K562 (cell line): ENCODE measurements around the gene FGF22. TPM values are rescaled to one million over a fixed set of nuclear protein-coding genes. Genes with fewer than 3 reads are reported as not detected.
A peak's percentile ranks its signal among the peaks of the same experiment; 100 is the strongest.

Experiments
- ATAC-seq: fragments of 200-7000 bp; cut with Tn5 transposase; 3 replicates; pipeline ENCODE4 v1.9.1; 2020; ENCODE audit warnings: moderate library complexity
- BruUV-seq: library from RNA; stranded (reverse); fragments of 400-500 nt; replicated peaks from 2 replicates; lab custom pipeline; 2021; lab: Mats Ljungman, UMichigan
- CTCF ChIA-PET: fragments of 300-600 bp; formaldehyde crosslinking; extraction: SDS; loops from one replicate; lab custom pipeline; 2021; ENCODE audit warnings: low intra/inter-chr PET ratio; lab: Yijun Ruan, JAX
- POLR2A ChIA-PET: fragments of 300-600, 350-650 bp; sonication (Branson Sonifier 250); formaldehyde crosslinking; extraction: SDS; loops from one replicate; lab custom pipeline; 2021; ENCODE audit warnings: antibody characterized with exemption, inconsistent platforms; lab: Yijun Ruan, JAX
- DNase-seq, 4 experiments: peaks; one replicate each; pipeline versions ENCODE4 v3.0.0 to v3.0.0-alpha.2; 2011 to 2018; ENCODE audit warnings: low spot score in 3 of 4, mixed read lengths in 3 of 4; ENCODE audit errors: extremely low read depth in 1 of 4
- FAIRE-seq: peaks from 2 replicates; lab custom pipeline; 2011; peaks lifted over from hg19 to GRCh38; lab: Jason Lieb, UNC
- H2AFZ ChIP-seq: 2 replicates; pipeline ENCODE4 v1.6.0; 2011; ENCODE audit warnings: low read depth, low read length, control low read depth, inconsistent platforms
- H3K27ac ChIP-seq: fragments of 200-600 bp; 3 replicates; pipeline ENCODE4 v1.8.0; 2011; ENCODE audit warnings: low read depth, mild to moderate bottlenecking, control low read depth, inconsistent platforms, low read length, moderate library complexity, mixed read lengths; ENCODE audit errors: extremely low read depth
- H3K27me3 ChIP-seq, 2 experiments: fragments of 300-600 bp in 1 of 2; 2 replicates in 1 of 2; 3 replicates in 1 of 2; pipeline versions ENCODE4 v1.6.0 to v1.8.0; 2011; ENCODE audit warnings: inconsistent platforms in 2 of 2, low read length in 2 of 2, mild to moderate bottlenecking in 1 of 2, mixed read lengths in 1 of 2, moderate library complexity in 1 of 2; ENCODE audit not compliant: control insufficient read depth in 2 of 2, insufficient read depth in 2 of 2
- H3K36me3 ChIP-seq: fragments of 300-600 bp; 3 replicates; pipeline ENCODE4 v1.8.0; 2011; ENCODE audit warnings: mild to moderate bottlenecking, low read length, inconsistent platforms; ENCODE audit not compliant: control insufficient read depth, insufficient read depth
- H3K4me1 ChIP-seq, 2 experiments: fragments of 200-600 bp in 1 of 2; replicated peaks in 1 of 2; 2 replicates in 1 of 2; 3 replicates in 1 of 2; pipeline versions ENCODE4 v1.5.1 to v1.8.0; 2011; ENCODE audit warnings: inconsistent platforms in 2 of 2, low read length in 2 of 2, mild to moderate bottlenecking in 1 of 2, mixed read lengths in 1 of 2, moderate library complexity in 1 of 2; ENCODE audit not compliant: control insufficient read depth in 2 of 2, insufficient read depth in 2 of 2
- H3K4me2 ChIP-seq: 2 replicates; pipeline ENCODE4 v1.6.1; 2011; ENCODE audit warnings: low read length, control low read depth, inconsistent platforms, mixed read lengths; ENCODE audit not compliant: insufficient read depth
- H3K4me3 ChIP-seq: fragments of 200-600 bp; sonication (generic), shearing (Covaris generic); 2 replicates; pipeline ENCODE4 v1.5.1; 2016; ENCODE audit warnings: control low read depth, inconsistent platforms
- H3K79me2 ChIP-seq: fragments of 200-600 bp; 3 replicates; pipeline ENCODE4 v1.8.0; 2011; ENCODE audit warnings: low read length, inconsistent platforms; ENCODE audit not compliant: control insufficient read depth, insufficient read depth
- H3K9ac ChIP-seq, 2 experiments: 2 replicates each; pipeline versions ENCODE4 v1.6.0 to v1.6.1; 2011; ENCODE audit warnings: low read depth in 2 of 2, low read length in 2 of 2, control low read depth in 1 of 2, inconsistent platforms in 1 of 2, mild to moderate bottlenecking in 1 of 2, mixed read lengths in 1 of 2; ENCODE audit not compliant: insufficient read depth in 1 of 2
- H3K9me1 ChIP-seq: one replicate; pipeline ENCODE4 v1.6.0; 2011; ENCODE audit warnings: inconsistent platforms, mild to moderate bottlenecking, low read length, moderate library complexity; ENCODE audit not compliant: control insufficient read depth, insufficient read depth
- H3K9me3 ChIP-seq: replicated peaks from 2 replicates; pipeline ENCODE4 v1.5.1; 2011; ENCODE audit warnings: low read depth, low read length, inconsistent platforms; ENCODE audit not compliant: control insufficient read depth, insufficient read depth
- H4K20me1 ChIP-seq: replicated peaks from 2 replicates; pipeline ENCODE4 v1.6.1; 2011; ENCODE audit warnings: low read length, inconsistent platforms, mixed read lengths; ENCODE audit not compliant: control insufficient read depth, insufficient read depth
- FOXM1 ChIP-seq, 2 experiments: fragments of 450-650 bp in 1 of 2; sonication (generic) in 1 of 2; formaldehyde crosslinking in 1 of 2; IDR thresholded peaks; 2 replicates each; pipeline versions ENCODE4 v1.6.1 to v1.9.0; 2017 to 2022; ENCODE audit warnings: low read depth in 2 of 2, mild to moderate bottlenecking in 2 of 2, missing genetic modification reagents in 1 of 2, moderate library complexity in 1 of 2
- NEUROD1 ChIP-seq: fragments of 150-350 bp; IDR thresholded peaks from 2 replicates; pipeline ENCODE4 v1.6.1; 2014; ENCODE audit warnings: borderline replicate concordance, low read length, low read depth; ENCODE audit not compliant: partially characterized antibody
- NR2C1 ChIP-seq, 2 experiments: fragments of 450-650 bp; IDR thresholded peaks; 2 replicates each; pipeline ENCODE4 v1.6.1; 2017; ENCODE audit warnings: mild to moderate bottlenecking in 2 of 2, antibody characterized with exemption in 1 of 2, inconsistent platforms in 1 of 2, missing compliant biosample characterization in 1 of 2, missing genetic modification characterization in 1 of 2
- NR4A1 ChIP-seq, 2 experiments: fragments of 250-450 bp in 1 of 2; fragments of 450-650 bp in 1 of 2; sonication (Bioruptor Pico) in 1 of 2; IDR thresholded peaks; 2 replicates each; pipeline versions ENCODE4 v1.4.0 to v1.6.1; 2016 to 2020; ENCODE audit warnings: mild to moderate bottlenecking in 2 of 2, missing compliant biosample characterization in 1 of 2, missing genetic modification characterization in 1 of 2, moderate library complexity in 1 of 2
- RB1 ChIP-seq: fragments of 450-650 bp; IDR thresholded peaks from 2 replicates; pipeline ENCODE4 v1.6.1; 2017; ENCODE audit warnings: low read depth, mild to moderate bottlenecking
- RBFOX2 ChIP-seq: fragments of 200-400 bp; formaldehyde crosslinking; IDR thresholded peaks from 2 replicates; pipeline ENCODE4 v1.6.1; 2017; ENCODE audit warnings: low read depth, mild to moderate bottlenecking, low read length, moderate library complexity
- RBM39 ChIP-seq: fragments of 200-400 bp; formaldehyde crosslinking; optimal IDR thresholded peaks from 2 replicates; pipeline ENCODE3; 2018; ENCODE audit warnings: low read depth, low read length
- SRSF7 ChIP-seq: fragments of 200-400 bp; formaldehyde crosslinking; optimal IDR thresholded peaks from 2 replicates; pipeline ENCODE3; 2017; ENCODE audit warnings: mild to moderate bottlenecking, low read depth, low read length
- WGBS: fragments of 100-300 bp; shearing (Covaris generic); methylation state at CpG from one replicate; pipeline ENCODE4 v1.1.6; 2016; ENCODE audit warnings: low coverage, mixed read lengths; ENCODE audit not compliant: insufficient coverage; ENCODE audit errors: missing lambda C conversion rate; 5-methylcytosine and 5-hydroxymethylcytosine counted together
- in situ Hi-C: fragments of 300-500 bp; cut with MboI; formaldehyde crosslinking; loops from 4 replicates; pipeline ENCODE4 v1.15.0; 2018; ENCODE audit warnings: inconsistent platforms, mixed read lengths
- intact Hi-C: fragments of 100-400 bp; cut with micrococcal nuclease; formaldehyde crosslinking; loops from 2 replicates; pipeline ENCODE4 v1.14.2; 2022
- polyA plus RNA-seq, 8 experiments: library from polyadenylated mRNA; depleted of rRNA in 4 of 8; stranded (reverse) in 5 of 8; unstranded in 3 of 8; fragments of >200 nt; fragmentation: Nextera tagmentation in 2 of 8; fragmentation: Illumina TruSeq in 1 of 8; extraction: Ambion mirVana in 2 of 8; extraction: Trizol in 1 of 8; gene quantifications; 2 replicates each; pipeline versions ENCODE4 v1.2.1 to v1.2.3, GENCODE V29; 2011 to 2014; ENCODE audit warnings: inconsistent platforms in 1 of 8, missing spikeins in 1 of 8
- total RNA-seq, 7 experiments: library from RNA; depleted of rRNA in 6 of 7; stranded (reverse); fragments of >200 nt in 6 of 7; fragmentation: Illumina TruSeq in 2 of 7; extraction: Trizol in 2 of 7; gene quantifications; 2 replicates each; pipeline versions ENCODE4 v1.2.1 to v1.2.3, GENCODE V29; 2011 to 2021; ENCODE audit warnings: low replicate concordance in 1 of 7
- TF ChIP-seq, protein P1 (sequence below), 2 experiments: IDR thresholded peaks; 2 replicates each; pipeline ENCODE4 v1.6.1; 2011; ENCODE audit warnings: borderline replicate concordance in 1 of 2, control low read depth in 1 of 2, low read depth in 1 of 2, low read length in 1 of 2, mild to moderate bottlenecking in 1 of 2, mixed read lengths in 1 of 2, moderate library complexity in 1 of 2; ENCODE audit not compliant: insufficient read depth in 1 of 2, insufficient read length in 1 of 2, poor library complexity in 1 of 2, severe bottlenecking in 1 of 2; ENCODE audit errors: extremely low read depth in 1 of 2
- TF ChIP-seq, protein P2 (sequence below): fragments of 450-650 bp; formaldehyde crosslinking; IDR thresholded peaks from 2 replicates; pipeline ENCODE4 v1.4.0; 2020; ENCODE audit warnings: mild to moderate bottlenecking, moderate library complexity
- TF ChIP-seq, protein P3 (sequence below), 2 experiments: IDR thresholded peaks; 2 replicates each; pipeline ENCODE4 v1.6.1; 2012; ENCODE audit warnings: improper control_type of control experiment in 2 of 2, low read depth in 2 of 2, low read length in 2 of 2, borderline replicate concordance in 1 of 2

Gene FGF22
- total and polyA plus RNA-seq, 9 of the 15 experiments (the other 6 are each of a cell fraction or from before 2014, with no cell fraction given), result 0.14 to 2.2 (median 0.86) TPM; not detected in 4

DNA sequence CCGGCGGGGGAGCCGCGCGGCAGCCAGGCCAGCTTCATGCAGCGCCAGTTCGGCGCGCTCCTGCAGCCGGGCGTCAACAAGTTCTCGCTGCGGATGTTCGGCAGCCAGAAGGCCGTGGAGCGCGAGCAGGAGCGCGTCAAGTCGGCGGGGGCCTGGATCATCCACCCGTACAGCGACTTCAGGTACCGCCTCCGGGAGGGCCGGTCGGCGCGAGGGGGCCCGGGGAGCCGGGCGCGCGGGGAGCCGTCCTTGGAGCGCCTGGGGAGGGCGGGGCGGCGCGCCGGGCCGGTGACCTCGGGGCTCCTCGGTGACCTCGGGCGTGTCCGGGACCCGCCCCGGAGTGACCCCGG is 49.3 kb upstream of the FGF22 start:
- Histone ChIP-seq H3K36me3 (no peaks in the 10 kb centered on the region), H3K9me3 (no peaks in the 10 kb centered on the region), H3K9me1 (no peaks in the 10 kb centered on the region), H3K27me3 (peaks cover 8 to 27% of the 10 kb centered on the region in 2 experiments; a peak in 4 of 5 replicates), H4K20me1 (peaks cover 17% of the 10 kb centered on the region; the same call in 1 of the 2 replicates), H2AFZ (no peak overlapping the region), H3K4me2 (no peak overlapping the region), H3K27ac (no peak overlapping the region), H3K4me3 (peak overlapping the region; percentile 28; the same call in 1 of the 2 replicates), H3K79me2 (no peaks in the 10 kb centered on the region), H3K4me1 (peaks cover 3 to 80% of the 10 kb centered on the region in 2 experiments; a peak in 3 of 5 replicates), H3K9ac (peak overlapping the region in 1 of 2 experiments; percentile 71; a peak in 2 of 4 replicates)
- no TSS peak for BruUV-seq
- DNase-seq (peak in 2 of 4 experiments; percentile 36 to 69), ATAC-seq (peak; percentile 29), FAIRE-seq (no peak)
- WGBS, result 1% methylated on average over 22 of the region's 50 CpGs
- POLR2A ChIA-PET, result interaction anchor here (0.9 kb wide), 1 partner anchor 16 kb away, joined by 4 read pairs; no protein-coding TSS in a partner anchor
- in situ Hi-C loops, result no loop called here
- intact Hi-C loops, result no loop called here
- CTCF ChIA-PET, result no interaction called here
- no peak for TF ChIP-seq RBM39
- peak; percentile 13; the same call in 1 of the 2 replicates for TF ChIP-seq RBFOX2
- no peak for TF ChIP-seq NR4A1 (CRISPR knock-in tag; IDR thresholded peaks at IDR 0.05)
- no peak for TF ChIP-seq NR4A1 (tag; IDR thresholded peaks at IDR 0.05)
- TF ChIP-seq, protein P1, sequence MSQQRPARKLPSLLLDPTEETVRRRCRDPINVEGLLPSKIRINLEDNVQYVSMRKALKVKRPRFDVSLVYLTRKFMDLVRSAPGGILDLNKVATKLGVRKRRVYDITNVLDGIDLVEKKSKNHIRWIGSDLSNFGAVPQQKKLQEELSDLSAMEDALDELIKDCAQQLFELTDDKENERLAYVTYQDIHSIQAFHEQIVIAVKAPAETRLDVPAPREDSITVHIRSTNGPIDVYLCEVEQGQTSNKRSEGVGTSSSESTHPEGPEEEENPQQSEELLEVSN (IDR thresholded peaks at IDR 0.05; ENCODE audit: borderline replicate concordance in 1 of 2, extremely low read depth in 1 of 2, insufficient read depth in 1 of 2, insufficient read length in 1 of 2, low read depth in 1 of 2, low read length in 1 of 2, poor library complexity in 1 of 2, severe bottlenecking in 1 of 2), result peak; percentile 45 to 86
- TF ChIP-seq NR2C1 (IDR thresholded peaks at IDR 0.05), result no peak
- no peak for TF ChIP-seq NR2C1 (tag; IDR thresholded peaks at IDR 0.05)
- TF ChIP-seq FOXM1 (IDR thresholded peaks at IDR 0.05; ENCODE audit: low read depth), result no peak
- 0 out of 2 replicates have a peak, but pooled peaks have one; percentile 3 for TF ChIP-seq FOXM1 (CRISPR knock-in tag; IDR thresholded peaks at IDR 0.05; ENCODE audit: low read depth)
- TF ChIP-seq SRSF7, result no peak
- TF ChIP-seq, protein P2, sequence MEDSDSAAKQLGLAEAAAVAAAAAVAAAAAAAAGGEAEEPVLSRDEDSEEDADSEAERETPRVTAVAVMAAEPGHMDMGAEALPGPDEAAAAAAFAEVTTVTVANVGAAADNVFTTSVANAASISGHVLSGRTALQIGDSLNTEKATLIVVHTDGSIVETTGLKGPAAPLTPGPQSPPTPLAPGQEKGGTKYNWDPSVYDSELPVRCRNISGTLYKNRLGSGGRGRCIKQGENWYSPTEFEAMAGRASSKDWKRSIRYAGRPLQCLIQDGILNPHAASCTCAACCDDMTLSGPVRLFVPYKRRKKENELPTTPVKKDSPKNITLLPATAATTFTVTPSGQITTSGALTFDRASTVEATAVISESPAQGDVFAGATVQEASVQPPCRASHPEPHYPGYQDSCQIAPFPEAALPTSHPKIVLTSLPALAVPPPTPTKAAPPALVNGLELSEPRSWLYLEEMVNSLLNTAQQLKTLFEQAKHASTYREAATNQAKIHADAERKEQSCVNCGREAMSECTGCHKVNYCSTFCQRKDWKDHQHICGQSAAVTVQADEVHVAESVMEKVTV (CRISPR knock-in tag), result no peak
- TF ChIP-seq NEUROD1, result no peak
- TF ChIP-seq, protein P3, sequence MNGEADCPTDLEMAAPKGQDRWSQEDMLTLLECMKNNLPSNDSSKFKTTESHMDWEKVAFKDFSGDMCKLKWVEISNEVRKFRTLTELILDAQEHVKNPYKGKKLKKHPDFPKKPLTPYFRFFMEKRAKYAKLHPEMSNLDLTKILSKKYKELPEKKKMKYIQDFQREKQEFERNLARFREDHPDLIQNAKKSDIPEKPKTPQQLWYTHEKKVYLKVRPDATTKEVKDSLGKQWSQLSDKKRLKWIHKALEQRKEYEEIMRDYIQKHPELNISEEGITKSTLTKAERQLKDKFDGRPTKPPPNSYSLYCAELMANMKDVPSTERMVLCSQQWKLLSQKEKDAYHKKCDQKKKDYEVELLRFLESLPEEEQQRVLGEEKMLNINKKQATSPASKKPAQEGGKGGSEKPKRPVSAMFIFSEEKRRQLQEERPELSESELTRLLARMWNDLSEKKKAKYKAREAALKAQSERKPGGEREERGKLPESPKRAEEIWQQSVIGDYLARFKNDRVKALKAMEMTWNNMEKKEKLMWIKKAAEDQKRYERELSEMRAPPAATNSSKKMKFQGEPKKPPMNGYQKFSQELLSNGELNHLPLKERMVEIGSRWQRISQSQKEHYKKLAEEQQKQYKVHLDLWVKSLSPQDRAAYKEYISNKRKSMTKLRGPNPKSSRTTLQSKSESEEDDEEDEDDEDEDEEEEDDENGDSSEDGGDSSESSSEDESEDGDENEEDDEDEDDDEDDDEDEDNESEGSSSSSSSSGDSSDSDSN (IDR thresholded peaks at IDR 0.05; ENCODE audit: borderline replicate concordance in 1 of 2, low read depth in 2 of 2, low read length in 2 of 2), result peak in 1 of 2 experiments; percentile 51; a peak in 1 of 4 replicates
- 0 out of 2 replicates have a peak, but pooled peaks have one; percentile 11 for TF ChIP-seq RB1
